Neural cell (in vitro differentiated cells): ENCODE data around the gene EIF2S2. TPM values are rescaled to one million over a fixed set of nuclear protein-coding genes. Genes with fewer than 3 reads are reported as not detected.

Experiments
- H2AFZ ChIP-seq: fragments of 200-600, 300-800 bp; sonication (generic), shearing (Covaris generic); 2 replicates; pipeline ENCODE4 v1.6.0; 2014; ENCODE audit warnings: low read depth, mild to moderate bottlenecking, antibody characterized with exemption, low read length, moderate library complexity
- H3F3A ChIP-seq: fragments of 200-600 bp; shearing (Covaris generic); 2 replicates; pipeline ENCODE4 v1.6.1; 2016; ENCODE audit warnings: mild to moderate bottlenecking, moderate library complexity, mixed read lengths, antibody characterized with exemption, low read length; ENCODE audit not compliant: insufficient read depth, poor library complexity, severe bottlenecking
- H3K27ac ChIP-seq: fragments of 200-600, 300-800 bp; sonication (generic), shearing (Covaris generic); 2 replicates; pipeline ENCODE4 v1.5.1; 2014; ENCODE audit warnings: mild to moderate bottlenecking, low read length, moderate library complexity
- H3K27me3 ChIP-seq: fragments of 300-800, 200-600 bp; sonication (generic), shearing (Covaris generic); 2 replicates; pipeline ENCODE4 v1.6.0; 2014; ENCODE audit warnings: mild to moderate bottlenecking, low read depth, low read length, moderate library complexity; ENCODE audit not compliant: insufficient read depth
- H3K36me3 ChIP-seq: fragments of 300-800, 200-600 bp; sonication (generic), shearing (Covaris generic); 2 replicates; pipeline ENCODE4 v1.5.1; 2014; ENCODE audit warnings: mild to moderate bottlenecking, antibody characterized with exemption, low read length, moderate library complexity; ENCODE audit not compliant: insufficient read depth
- H3K4me2 ChIP-seq: fragments of 300-800, 200-600 bp; sonication (generic), shearing (Covaris generic); 2 replicates; pipeline ENCODE4 v1.6.0; 2014; ENCODE audit warnings: mild to moderate bottlenecking, low read length
- H3K4me3 ChIP-seq: fragments of 300-800, 200-600 bp; sonication (generic), shearing (Covaris generic); 2 replicates; pipeline ENCODE4 v1.5.1; 2014; ENCODE audit warnings: mild to moderate bottlenecking, low read length, moderate library complexity
- H3K79me2 ChIP-seq: fragments of 200-600 bp; shearing (Covaris generic); replicated peaks from 2 replicates; pipeline ENCODE4 v1.6.0; 2014; ENCODE audit warnings: mild to moderate bottlenecking, low read length, moderate library complexity; ENCODE audit not compliant: insufficient read depth
- H3K9ac ChIP-seq: fragments of 300-800, 200-600 bp; sonication (generic), shearing (Covaris generic); 2 replicates; pipeline ENCODE4 v1.6.1; 2016; ENCODE audit warnings: mild to moderate bottlenecking, low read length, mixed read lengths
- H3K9me2 ChIP-seq: fragments of 200-600 bp; shearing (Covaris generic); 2 replicates; pipeline ENCODE4 v1.6.1; 2016; ENCODE audit warnings: mild to moderate bottlenecking, low read length, mixed read lengths; ENCODE audit not compliant: insufficient read depth
- H3K9me3 ChIP-seq: fragments of 200-600, 300-800 bp; sonication (generic), shearing (Covaris generic); 2 replicates; pipeline ENCODE4 v1.6.1; 2016; ENCODE audit warnings: mild to moderate bottlenecking, mixed run types, low read length, moderate library complexity, mixed read lengths
- H4K20me1 ChIP-seq: fragments of 200-600 bp; shearing (Covaris generic); 2 replicates; pipeline ENCODE4 v1.6.1; 2016; ENCODE audit warnings: mild to moderate bottlenecking, mixed run types; ENCODE audit not compliant: insufficient read depth
- CTCF ChIP-seq: fragments of 450-650 bp; IDR thresholded peaks from 2 replicates; pipeline ENCODE4 v1.5.1; 2014; ENCODE audit warnings: antibody characterized with exemption, mild to moderate bottlenecking, moderate library complexity; ENCODE audit not compliant: poor library complexity, severe bottlenecking
- EP300 ChIP-seq: fragments of 450-650 bp; conservative IDR thresholded peaks from 2 replicates; pipeline ENCODE4 v1.6.1; 2014; ENCODE audit warnings: antibody characterized with exemption, mild to moderate bottlenecking, moderate library complexity; ENCODE audit not compliant: poor library complexity, severe bottlenecking
- EZH2 ChIP-seq: fragments of 200-600, 300-800 bp; shearing (Covaris generic), sonication (generic); IDR thresholded peaks from 2 replicates; pipeline ENCODE4 v1.6.1; 2014; ENCODE audit warnings: antibody characterized with exemption, low read length, borderline replicate concordance, mild to moderate bottlenecking; ENCODE audit not compliant: insufficient read depth, poor library complexity, severe bottlenecking
- MXI1 ChIP-seq: fragments of 450-650 bp; conservative IDR thresholded peaks from 2 replicates; pipeline ENCODE4 v1.6.1; 2014; ENCODE audit warnings: antibody characterized with exemption, mild to moderate bottlenecking; ENCODE audit not compliant: poor library complexity, severe bottlenecking
- POLR2AphosphoS5 ChIP-seq: IDR thresholded peaks from 2 replicates; pipeline ENCODE4 v1.6.1; 2012
- RAD21 ChIP-seq: fragments of 450-650 bp; conservative IDR thresholded peaks from 2 replicates; pipeline ENCODE4 v1.6.1; 2014; ENCODE audit warnings: antibody characterized with exemption, mild to moderate bottlenecking, moderate library complexity
- REST ChIP-seq: IDR thresholded peaks from 2 replicates; pipeline ENCODE4 v1.6.1; 2012; ENCODE audit warnings: borderline replicate concordance
- SMC3 ChIP-seq: fragments of 450-650 bp; conservative IDR thresholded peaks from 2 replicates; pipeline ENCODE4 v1.6.1; 2014; ENCODE audit warnings: antibody characterized with exemption, mild to moderate bottlenecking, moderate library complexity; ENCODE audit not compliant: poor library complexity
- TAF1 ChIP-seq: IDR thresholded peaks from 2 replicates; pipeline ENCODE4 v1.6.1; 2012; ENCODE audit warnings: low read depth
- polyA plus RNA-seq: library from polyadenylated mRNA; depleted of rRNA; stranded (reverse); fragments of >200 nt; gene quantifications from 2 replicates; pipeline ENCODE4 v1.2.3, GENCODE V29; 2014

Gene EIF2S2
- polyA plus RNA-seq, 1 donor from 2014 or later: 62.6 TPM

- no peak overlapping the region for H3K9ac ChIP-seq
Observed at GRCh38 chr20:34047917-34048316, 64.1 kb downstream of the EIF2S2 start.

GRCh38 chr20:34047010-34047687 lies 64.9 kb downstream of the EIF2S2 start:
- no peak overlapping the region for H3K4me2 ChIP-seq
- TF ChIP-seq EP300 (no peak), TAF1 (no peak), SMC3 (no peak), MXI1 (no peak), REST (no peak)
- no peaks in the 10 kb centered on the region for H4K20me1 ChIP-seq

More at GRCh38 chr20:34047917-34048316, 64.1 kb downstream of the EIF2S2 start:
- H3K79me2 ChIP-seq: peaks cover 16% of the 10 kb centered on the region
- no peak overlapping the region for H3K4me2 ChIP-seq
- no peak overlapping the region for H2AFZ ChIP-seq
- no peaks in the 10 kb centered on the region for H3K9me3 ChIP-seq
- H3K36me3 ChIP-seq: no peaks in the 10 kb centered on the region
- no peaks in the 10 kb centered on the region for H4K20me1 ChIP-seq
- H3K27ac ChIP-seq: no peak overlapping the region
- TF ChIP-seq REST (no peak), CTCF (no peak), EZH2 (no peak), RAD21 (no peak), EP300 (no peak), MXI1 (no peak), SMC3 (no peak), TAF1 (no peak), POLR2AphosphoS5 (no peak)
- no peaks in the 10 kb centered on the region for H3K27me3 ChIP-seq
- H3K4me3 ChIP-seq: no peak overlapping the region
- H3K9me2 ChIP-seq: no peaks in the 10 kb centered on the region
- no peaks in the 10 kb centered on the region for H3F3A ChIP-seq

More at GRCh38 chr20:34047010-34047687, 64.9 kb downstream of the EIF2S2 start:
- Histone ChIP-seq H3K4me3 (no peak overlapping the region), H3K36me3 (no peaks in the 10 kb centered on the region), H3K9me2 (no peaks in the 10 kb centered on the region), H3F3A (no peaks in the 10 kb centered on the region), H3K79me2 (peaks cover 16% of the 10 kb centered on the region), H2AFZ (no peak overlapping the region), H3K9me3 (no peaks in the 10 kb centered on the region), H3K27ac (no peak overlapping the region), H3K9ac (no peak overlapping the region), H3K27me3 (no peaks in the 10 kb centered on the region)
